Measurements from ENCODE around the gene MSRB3.

DNA sequence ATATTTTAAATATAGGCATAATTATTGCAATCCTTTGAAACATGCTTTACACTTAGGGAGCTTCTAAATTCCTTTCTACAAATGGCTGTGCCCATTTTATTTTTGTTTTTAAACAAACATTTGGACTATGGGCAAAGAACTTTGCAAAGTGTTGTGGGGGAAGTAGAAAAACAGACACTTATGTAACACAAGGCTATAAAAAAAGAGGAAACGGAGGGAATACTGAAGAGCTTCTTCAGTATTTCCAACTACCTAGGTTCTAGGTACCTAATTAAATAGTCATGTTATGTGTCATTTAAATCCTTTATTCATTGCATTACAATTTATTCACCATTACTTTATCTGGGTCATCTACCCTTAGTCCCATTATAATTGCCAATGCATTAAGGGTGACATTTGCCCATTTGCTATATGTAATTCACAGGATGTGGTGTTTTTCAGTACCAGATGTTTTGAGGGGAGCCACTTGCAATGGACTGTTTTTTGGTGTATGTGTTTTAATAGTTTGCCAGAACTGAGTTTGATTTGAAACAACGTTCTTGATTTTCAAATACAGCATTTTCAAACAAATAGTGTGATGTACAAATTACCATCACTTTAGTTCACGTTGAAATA lies 1.5 kb upstream of the MSRB3 start:
- TF ChIP-seq, protein P1, sequence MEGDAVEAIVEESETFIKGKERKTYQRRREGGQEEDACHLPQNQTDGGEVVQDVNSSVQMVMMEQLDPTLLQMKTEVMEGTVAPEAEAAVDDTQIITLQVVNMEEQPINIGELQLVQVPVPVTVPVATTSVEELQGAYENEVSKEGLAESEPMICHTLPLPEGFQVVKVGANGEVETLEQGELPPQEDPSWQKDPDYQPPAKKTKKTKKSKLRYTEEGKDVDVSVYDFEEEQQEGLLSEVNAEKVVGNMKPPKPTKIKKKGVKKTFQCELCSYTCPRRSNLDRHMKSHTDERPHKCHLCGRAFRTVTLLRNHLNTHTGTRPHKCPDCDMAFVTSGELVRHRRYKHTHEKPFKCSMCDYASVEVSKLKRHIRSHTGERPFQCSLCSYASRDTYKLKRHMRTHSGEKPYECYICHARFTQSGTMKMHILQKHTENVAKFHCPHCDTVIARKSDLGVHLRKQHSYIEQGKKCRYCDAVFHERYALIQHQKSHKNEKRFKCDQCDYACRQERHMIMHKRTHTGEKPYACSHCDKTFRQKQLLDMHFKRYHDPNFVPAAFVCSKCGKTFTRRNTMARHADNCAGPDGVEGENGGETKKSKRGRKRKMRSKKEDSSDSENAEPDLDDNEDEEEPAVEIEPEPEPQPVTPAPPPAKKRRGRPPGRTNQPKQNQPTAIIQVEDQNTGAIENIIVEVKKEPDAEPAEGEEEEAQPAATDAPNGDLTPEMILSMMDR (IDR thresholded peaks at IDR 0.05; ENCODE audit: insufficient read depth, low read length, poor library complexity, severe bottlenecking), result no peak
- TF ChIP-seq EZH2phosphoT487 (conservative IDR thresholded peaks at IDR 0.05; ENCODE audit: low read length), result no peak
